ENCODE results near the gene HGFAC.

Gene HGFAC

DNA sequence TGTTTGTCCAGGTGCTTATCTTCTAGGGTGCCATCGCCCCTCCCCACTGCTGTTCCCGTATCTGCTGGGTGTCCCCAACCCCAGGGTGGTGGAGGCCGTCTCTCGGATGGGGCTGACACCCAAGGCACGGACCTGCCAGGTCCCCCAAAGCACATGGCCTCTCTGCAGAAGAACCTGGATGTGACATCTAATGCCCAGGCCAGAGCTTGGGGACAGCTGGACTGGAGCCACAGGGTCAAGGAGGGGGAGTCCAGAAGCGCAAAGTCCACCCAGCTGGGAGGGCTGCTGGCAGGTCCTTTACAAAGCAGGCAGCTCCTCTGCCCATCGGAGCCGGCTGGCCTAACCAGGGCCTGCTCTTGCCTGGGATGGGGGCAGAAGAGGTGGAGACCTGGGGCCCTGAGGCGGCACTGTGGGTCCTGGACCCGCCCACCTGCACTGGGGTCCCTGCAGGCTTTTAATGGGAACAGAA is 20.6 kb downstream of the HGFAC start:
- H3K27me3 ChIP-seq (replicated peaks): peaks cover 23% of the 10 kb centered on the region
- in situ Hi-C loops (cut with HindIII; ENCODE audit: low pct_ligation_motif_present, low sequenced_read_pairs): no loop called here
- H3K4me3 ChIP-seq (ENCODE audit: low read depth, low read length): no peak overlapping the region
- no peak overlapping the region for H3K27ac ChIP-seq
- TF ChIP-seq, protein P1, sequence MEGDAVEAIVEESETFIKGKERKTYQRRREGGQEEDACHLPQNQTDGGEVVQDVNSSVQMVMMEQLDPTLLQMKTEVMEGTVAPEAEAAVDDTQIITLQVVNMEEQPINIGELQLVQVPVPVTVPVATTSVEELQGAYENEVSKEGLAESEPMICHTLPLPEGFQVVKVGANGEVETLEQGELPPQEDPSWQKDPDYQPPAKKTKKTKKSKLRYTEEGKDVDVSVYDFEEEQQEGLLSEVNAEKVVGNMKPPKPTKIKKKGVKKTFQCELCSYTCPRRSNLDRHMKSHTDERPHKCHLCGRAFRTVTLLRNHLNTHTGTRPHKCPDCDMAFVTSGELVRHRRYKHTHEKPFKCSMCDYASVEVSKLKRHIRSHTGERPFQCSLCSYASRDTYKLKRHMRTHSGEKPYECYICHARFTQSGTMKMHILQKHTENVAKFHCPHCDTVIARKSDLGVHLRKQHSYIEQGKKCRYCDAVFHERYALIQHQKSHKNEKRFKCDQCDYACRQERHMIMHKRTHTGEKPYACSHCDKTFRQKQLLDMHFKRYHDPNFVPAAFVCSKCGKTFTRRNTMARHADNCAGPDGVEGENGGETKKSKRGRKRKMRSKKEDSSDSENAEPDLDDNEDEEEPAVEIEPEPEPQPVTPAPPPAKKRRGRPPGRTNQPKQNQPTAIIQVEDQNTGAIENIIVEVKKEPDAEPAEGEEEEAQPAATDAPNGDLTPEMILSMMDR (IDR thresholded peaks at IDR 0.05; ENCODE audit: low read depth, low read length, missing control alignments): no peak
- no peaks in the 10 kb centered on the region for H3K36me3 ChIP-seq (replicated peaks)
- DNase-seq: no peak

- H3K27me3 ChIP-seq (replicated peaks): peaks cover 23% of the 10 kb centered on the region
- no peak within 1 kb of the TSS for H3K4me3 ChIP-seq (ENCODE audit: low read depth, low read length)
- H3K27ac ChIP-seq: no peak within 1 kb of the TSS
- in situ Hi-C loops (cut with HindIII; ENCODE audit: low pct_ligation_motif_present, low sequenced_read_pairs): no loop called here
- no peak for DNase-seq
- no peaks in the 10 kb centered on the region for H3K36me3 ChIP-seq (replicated peaks)
- TF ChIP-seq, protein P1 (IDR thresholded peaks at IDR 0.05; ENCODE audit: low read depth, low read length, missing control alignments): no peak
Measured at GRCh38 chr4:3462790-3463415, 21.1 kb downstream of the HGFAC start, which contains the start of gene DOK7. TSS of gene DOK7 (plus strand) at chr4:3463306. CDS start at chr4:3463376, 70 bp downstream.

GRCh38 chr4:3463556-3464348 is 22.0 kb downstream of the HGFAC start:
- TF ChIP-seq, protein P1 (IDR thresholded peaks at IDR 0.05; ENCODE audit: low read depth, low read length, missing control alignments): no peak
- in situ Hi-C loops (cut with HindIII; ENCODE audit: low pct_ligation_motif_present, low sequenced_read_pairs): no loop called here
- Histone ChIP-seq H3K27me3 (replicated peaks) (peaks cover 23% of the 10 kb centered on the region), H3K4me3 (ENCODE audit: low read depth, low read length) (no peak overlapping the region), H3K36me3 (replicated peaks) (no peaks in the 10 kb centered on the region), H3K27ac (no peak overlapping the region)
- no peak for DNase-seq

DNA sequence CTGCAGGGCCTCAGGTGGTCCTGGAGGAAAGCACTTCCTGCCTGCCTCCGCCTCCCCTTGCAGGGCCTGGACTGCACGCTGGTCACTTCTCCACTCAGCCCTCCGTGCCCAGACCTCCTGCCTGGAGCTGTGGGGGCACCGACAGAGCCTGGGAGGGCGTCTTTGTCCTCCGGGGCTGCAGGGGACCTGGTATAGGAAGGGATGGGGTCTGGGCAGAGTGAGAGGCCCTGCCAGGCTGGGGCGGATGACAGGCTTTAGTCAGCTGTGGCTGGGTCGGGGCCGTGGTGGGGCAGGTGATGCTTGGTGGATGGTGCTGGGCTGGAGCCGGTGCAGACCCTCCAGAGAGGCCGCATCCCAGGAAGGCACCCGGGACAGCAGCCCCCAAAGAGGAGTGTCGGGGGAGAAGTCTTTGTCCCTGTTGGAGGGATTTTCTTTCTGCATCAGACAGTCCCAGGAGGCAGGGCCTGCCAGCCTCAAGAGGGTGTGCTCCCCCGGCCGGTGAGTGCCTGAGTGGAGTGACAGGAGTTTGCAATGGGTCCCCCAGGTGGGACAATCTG is 22.7 kb downstream of the HGFAC start:
- in situ Hi-C loops (cut with HindIII; ENCODE audit: low pct_ligation_motif_present, low sequenced_read_pairs): no loop called here
- TF ChIP-seq, protein P1 (IDR thresholded peaks at IDR 0.05; ENCODE audit: low read depth, low read length, missing control alignments): no peak
- no peaks in the 10 kb centered on the region for H3K36me3 ChIP-seq (replicated peaks)
- H3K4me3 ChIP-seq (ENCODE audit: low read depth, low read length): no peak overlapping the region
- H3K27ac ChIP-seq: no peak overlapping the region
- H3K27me3 ChIP-seq (replicated peaks): peaks cover 23% of the 10 kb centered on the region
- no peak for DNase-seq

DNA sequence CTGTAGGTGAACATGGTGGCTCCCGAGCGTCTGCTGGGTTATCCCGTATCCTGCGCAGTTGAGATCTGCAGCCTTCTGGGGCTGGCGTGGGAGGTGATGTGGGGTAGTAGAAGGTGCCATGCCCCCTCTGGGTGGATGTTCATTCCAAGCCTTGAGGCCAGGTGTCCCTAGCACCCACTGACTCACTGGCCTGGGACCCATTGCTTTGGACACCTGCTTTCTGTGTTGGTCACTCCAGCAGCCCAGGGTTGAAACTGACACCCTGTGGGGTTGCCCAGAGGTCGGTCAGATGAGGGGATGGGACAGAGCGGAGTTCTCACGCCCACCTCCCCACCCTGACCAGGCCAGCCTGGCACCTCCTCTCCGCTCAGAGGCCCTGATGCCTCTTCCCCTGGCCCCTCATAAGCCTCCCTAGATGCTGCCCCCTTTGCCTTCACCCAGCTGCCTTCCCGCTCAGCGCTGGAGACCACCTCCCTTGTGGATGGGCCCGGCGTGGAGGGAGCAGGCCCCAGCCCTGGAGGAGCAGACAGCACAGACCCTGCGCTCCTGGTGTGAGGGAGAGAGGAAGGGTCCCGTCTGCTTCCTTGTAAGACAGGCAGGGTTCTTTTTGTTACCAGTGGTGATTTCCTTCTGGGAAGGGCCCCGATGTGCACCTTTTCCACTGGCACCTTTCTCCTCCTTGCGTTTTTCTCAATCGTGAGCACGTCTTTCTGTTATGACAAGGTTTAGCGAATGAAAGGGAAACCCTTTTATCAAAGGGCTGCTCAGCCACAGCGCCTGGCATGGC is 23.3 kb downstream of the HGFAC start:
- in situ Hi-C loops (cut with HindIII; ENCODE audit: low pct_ligation_motif_present, low sequenced_read_pairs): no loop called here
- Histone ChIP-seq H3K27me3 (replicated peaks) (peaks cover 23% of the 10 kb centered on the region), H3K27ac (no peak overlapping the region), H3K4me3 (ENCODE audit: low read depth, low read length) (no peak overlapping the region), H3K36me3 (replicated peaks) (no peaks in the 10 kb centered on the region)
- TF ChIP-seq, protein P1 (IDR thresholded peaks at IDR 0.05; ENCODE audit: low read depth, low read length, missing control alignments): no peak
- no peak for DNase-seq
